ENCODE results near the gene KLHL36. TPM values are rescaled to one million over a fixed set of nuclear protein-coding genes. Genes with fewer than 3 reads are reported as not detected.

KLHL36 gene
- total and polyA plus RNA-seq, 4 donors: 11.5 to 53.6 (median 16.9) TPM

DNA sequence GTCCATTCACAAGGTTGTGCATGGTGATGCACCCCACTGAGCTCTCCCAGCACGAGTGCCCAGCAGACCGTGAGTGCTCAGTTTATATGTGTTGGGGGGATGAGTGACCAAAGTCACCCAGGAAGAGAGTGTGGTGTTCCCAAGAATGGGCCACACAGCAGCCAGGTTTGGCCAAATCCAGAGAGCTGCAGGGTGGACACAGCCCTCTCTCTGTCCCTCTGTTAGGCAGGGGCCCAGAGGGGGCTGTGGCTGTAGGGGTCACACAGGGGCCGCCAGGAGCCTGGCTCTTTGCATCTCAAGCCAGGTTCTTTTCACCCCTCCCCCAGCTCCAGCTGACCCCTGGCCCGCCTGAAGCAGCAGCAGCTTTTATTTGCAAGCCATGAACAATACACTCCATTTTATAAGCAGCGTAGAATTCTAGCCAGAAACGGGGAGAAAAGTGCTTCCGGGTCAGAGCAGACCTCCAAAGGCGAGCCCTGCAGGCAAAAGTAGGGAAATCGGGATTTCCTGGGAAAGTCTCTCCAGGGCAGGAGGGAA is 43.8 kb upstream of the KLHL36 start:
- H3K9ac ChIP-seq (ENCODE audit: low read depth in 1 of 2, low read length in 2 of 2): no peak overlapping the region
- no peak for DNase-seq (ENCODE audit: low spot score)
- WGBS: 75% methylated on average over 9 of the region's 9 CpGs
- H3K36me3 ChIP-seq (ENCODE audit: control insufficient read depth in 4 of 4, insufficient read depth in 3 of 4, low read depth in 1 of 4, low read length in 3 of 4): no peaks in the 10 kb centered on the region
- peaks cover 0 to 6% (median 3%) of the 10 kb centered on the region in 4 donors for H3K4me1 ChIP-seq (ENCODE audit: control insufficient read depth in 4 of 4, insufficient read depth in 4 of 4, low read length in 3 of 4)
- H3K4me3 ChIP-seq (ENCODE audit: low read depth in 1 of 3, low read length in 3 of 3): no peak overlapping the region
- H3K9me3 ChIP-seq (ENCODE audit: control insufficient read depth in 4 of 4, low read length in 3 of 4): no peaks in the 10 kb centered on the region
- no peaks in the 10 kb centered on the region for H3K27me3 ChIP-seq (ENCODE audit: control insufficient read depth in 4 of 4, insufficient read depth in 4 of 4, low read length in 3 of 4)
- no peak for TF ChIP-seq GABPA (IDR thresholded peaks at IDR 0.05 in 1 of 2, conservative IDR thresholded peaks at IDR 0.05 in 1 of 2)
- TF ChIP-seq, protein P1, sequence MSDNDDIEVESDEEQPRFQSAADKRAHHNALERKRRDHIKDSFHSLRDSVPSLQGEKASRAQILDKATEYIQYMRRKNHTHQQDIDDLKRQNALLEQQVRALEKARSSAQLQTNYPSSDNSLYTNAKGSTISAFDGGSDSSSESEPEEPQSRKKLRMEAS (IDR thresholded peaks at IDR 0.05): no peak
- TF ChIP-seq EGR1 (IDR thresholded peaks at IDR 0.05; ENCODE audit: low read depth in 2 of 2): no peak
- TF ChIP-seq JUND (IDR thresholded peaks at IDR 0.05): no peak
- no peak for TF ChIP-seq HNF4A (conservative IDR thresholded peaks at IDR 0.05)
- TF ChIP-seq, protein P2, sequence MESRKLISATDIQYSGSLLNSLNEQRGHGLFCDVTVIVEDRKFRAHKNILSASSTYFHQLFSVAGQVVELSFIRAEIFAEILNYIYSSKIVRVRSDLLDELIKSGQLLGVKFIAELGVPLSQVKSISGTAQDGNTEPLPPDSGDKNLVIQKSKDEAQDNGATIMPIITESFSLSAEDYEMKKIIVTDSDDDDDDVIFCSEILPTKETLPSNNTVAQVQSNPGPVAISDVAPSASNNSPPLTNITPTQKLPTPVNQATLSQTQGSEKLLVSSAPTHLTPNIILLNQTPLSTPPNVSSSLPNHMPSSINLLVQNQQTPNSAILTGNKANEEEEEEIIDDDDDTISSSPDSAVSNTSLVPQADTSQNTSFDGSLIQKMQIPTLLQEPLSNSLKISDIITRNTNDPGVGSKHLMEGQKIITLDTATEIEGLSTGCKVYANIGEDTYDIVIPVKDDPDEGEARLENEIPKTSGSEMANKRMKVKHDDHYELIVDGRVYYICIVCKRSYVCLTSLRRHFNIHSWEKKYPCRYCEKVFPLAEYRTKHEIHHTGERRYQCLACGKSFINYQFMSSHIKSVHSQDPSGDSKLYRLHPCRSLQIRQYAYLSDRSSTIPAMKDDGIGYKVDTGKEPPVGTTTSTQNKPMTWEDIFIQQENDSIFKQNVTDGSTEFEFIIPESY (IDR thresholded peaks at IDR 0.05): no peak
- TF ChIP-seq, protein P3, sequence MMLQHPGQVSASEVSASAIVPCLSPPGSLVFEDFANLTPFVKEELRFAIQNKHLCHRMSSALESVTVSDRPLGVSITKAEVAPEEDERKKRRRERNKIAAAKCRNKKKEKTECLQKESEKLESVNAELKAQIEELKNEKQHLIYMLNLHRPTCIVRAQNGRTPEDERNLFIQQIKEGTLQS (IDR thresholded peaks at IDR 0.05): no peak
- no peak for TF ChIP-seq SP1 (IDR thresholded peaks at IDR 0.05)
- no peak for TF ChIP-seq RXRA (IDR thresholded peaks at IDR 0.05)
- TF ChIP-seq YY1 (IDR thresholded peaks at IDR 0.05): no peak
- no peak for TF ChIP-seq HNF4G (IDR thresholded peaks at IDR 0.05)
- TF ChIP-seq RAD21 (IDR thresholded peaks at IDR 0.05): no peak
- no peak for TF ChIP-seq NR2F2 (IDR thresholded peaks at IDR 0.05)
- TF ChIP-seq, protein P4, sequence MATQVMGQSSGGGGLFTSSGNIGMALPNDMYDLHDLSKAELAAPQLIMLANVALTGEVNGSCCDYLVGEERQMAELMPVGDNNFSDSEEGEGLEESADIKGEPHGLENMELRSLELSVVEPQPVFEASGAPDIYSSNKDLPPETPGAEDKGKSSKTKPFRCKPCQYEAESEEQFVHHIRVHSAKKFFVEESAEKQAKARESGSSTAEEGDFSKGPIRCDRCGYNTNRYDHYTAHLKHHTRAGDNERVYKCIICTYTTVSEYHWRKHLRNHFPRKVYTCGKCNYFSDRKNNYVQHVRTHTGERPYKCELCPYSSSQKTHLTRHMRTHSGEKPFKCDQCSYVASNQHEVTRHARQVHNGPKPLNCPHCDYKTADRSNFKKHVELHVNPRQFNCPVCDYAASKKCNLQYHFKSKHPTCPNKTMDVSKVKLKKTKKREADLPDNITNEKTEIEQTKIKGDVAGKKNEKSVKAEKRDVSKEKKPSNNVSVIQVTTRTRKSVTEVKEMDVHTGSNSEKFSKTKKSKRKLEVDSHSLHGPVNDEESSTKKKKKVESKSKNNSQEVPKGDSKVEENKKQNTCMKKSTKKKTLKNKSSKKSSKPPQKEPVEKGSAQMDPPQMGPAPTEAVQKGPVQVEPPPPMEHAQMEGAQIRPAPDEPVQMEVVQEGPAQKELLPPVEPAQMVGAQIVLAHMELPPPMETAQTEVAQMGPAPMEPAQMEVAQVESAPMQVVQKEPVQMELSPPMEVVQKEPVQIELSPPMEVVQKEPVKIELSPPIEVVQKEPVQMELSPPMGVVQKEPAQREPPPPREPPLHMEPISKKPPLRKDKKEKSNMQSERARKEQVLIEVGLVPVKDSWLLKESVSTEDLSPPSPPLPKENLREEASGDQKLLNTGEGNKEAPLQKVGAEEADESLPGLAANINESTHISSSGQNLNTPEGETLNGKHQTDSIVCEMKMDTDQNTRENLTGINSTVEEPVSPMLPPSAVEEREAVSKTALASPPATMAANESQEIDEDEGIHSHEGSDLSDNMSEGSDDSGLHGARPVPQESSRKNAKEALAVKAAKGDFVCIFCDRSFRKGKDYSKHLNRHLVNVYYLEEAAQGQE (IDR thresholded peaks at IDR 0.05): no peak
- TF ChIP-seq FOXA1 (IDR thresholded peaks at IDR 0.05): no peak
- TF ChIP-seq, protein P5, sequence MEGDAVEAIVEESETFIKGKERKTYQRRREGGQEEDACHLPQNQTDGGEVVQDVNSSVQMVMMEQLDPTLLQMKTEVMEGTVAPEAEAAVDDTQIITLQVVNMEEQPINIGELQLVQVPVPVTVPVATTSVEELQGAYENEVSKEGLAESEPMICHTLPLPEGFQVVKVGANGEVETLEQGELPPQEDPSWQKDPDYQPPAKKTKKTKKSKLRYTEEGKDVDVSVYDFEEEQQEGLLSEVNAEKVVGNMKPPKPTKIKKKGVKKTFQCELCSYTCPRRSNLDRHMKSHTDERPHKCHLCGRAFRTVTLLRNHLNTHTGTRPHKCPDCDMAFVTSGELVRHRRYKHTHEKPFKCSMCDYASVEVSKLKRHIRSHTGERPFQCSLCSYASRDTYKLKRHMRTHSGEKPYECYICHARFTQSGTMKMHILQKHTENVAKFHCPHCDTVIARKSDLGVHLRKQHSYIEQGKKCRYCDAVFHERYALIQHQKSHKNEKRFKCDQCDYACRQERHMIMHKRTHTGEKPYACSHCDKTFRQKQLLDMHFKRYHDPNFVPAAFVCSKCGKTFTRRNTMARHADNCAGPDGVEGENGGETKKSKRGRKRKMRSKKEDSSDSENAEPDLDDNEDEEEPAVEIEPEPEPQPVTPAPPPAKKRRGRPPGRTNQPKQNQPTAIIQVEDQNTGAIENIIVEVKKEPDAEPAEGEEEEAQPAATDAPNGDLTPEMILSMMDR (IDR thresholded peaks at IDR 0.05; ENCODE audit: low read depth, low read length, missing input control): no peak
- TF ChIP-seq TAF1 (conservative IDR thresholded peaks at IDR 0.05): no peak
- H3K27ac ChIP-seq (ENCODE audit: low read depth in 1 of 2, low read length in 2 of 2): no peak overlapping the region

Data from liver (tissue), 9 donors.